Neural progenitor cell (in vitro differentiated cells): ENCODE measurements around the gene SPINT4.

Experiments
- CTCF ChIP-seq: fragments of 200-600 bp; sonication (generic); IDR thresholded peaks from 2 replicates; pipeline ENCODE4 v1.5.1; 2017; ENCODE audit warnings: antibody characterized with exemption, mild to moderate bottlenecking
- EZH2 ChIP-seq: fragments of 200-600 bp; sonication (generic); IDR thresholded peaks from 2 replicates; pipeline ENCODE4 v1.6.1; 2017; ENCODE audit warnings: antibody characterized with exemption, mild to moderate bottlenecking, moderate library complexity

- TF ChIP-seq CTCF = no peak
- TF ChIP-seq EZH2 = no peak
These were observed 17.0 kb upstream of the SPINT4 start, which contains the start of gene WFDC10B for GRCh38 chr20:45704969-45705637.
